ENCODE results near the gene EZH2.

Gene EZH2

GRCh38 chr7:148858489-148858888, 25.6 kb downstream of the EZH2 start:
- no peak for TF ChIP-seq CTCF (IDR thresholded peaks at IDR 0.05; ENCODE audit: low read depth, low read length)
- no peak for DNase-seq (ENCODE audit: extremely low read depth, low read depth)

- DNase-seq (ENCODE audit: extremely low read depth, low read depth): no peak
Observed at GRCh38 chr7:148856891-148857290, 27.2 kb downstream of the EZH2 start.

GRCh38 chr7:148856578-148856881, 27.6 kb downstream of the EZH2 start:
- no peak for TF ChIP-seq CTCF (IDR thresholded peaks at IDR 0.05; ENCODE audit: low read depth, low read length)

More at GRCh38 chr7:148856891-148857290, 27.2 kb downstream of the EZH2 start:
- TF ChIP-seq CTCF (IDR thresholded peaks at IDR 0.05; ENCODE audit: low read depth, low read length): no peak

GRCh38 chr7:148854983-148855382, 29.1 kb downstream of the EZH2 start:
- DNase-seq (ENCODE audit: extremely low read depth, low read depth): no peak
- TF ChIP-seq CTCF (IDR thresholded peaks at IDR 0.05; ENCODE audit: low read depth, low read length): no peak

More at GRCh38 chr7:148856578-148856881, 27.6 kb downstream of the EZH2 start:
- no peak for DNase-seq (ENCODE audit: extremely low read depth, low read depth)

- TF ChIP-seq CTCF (IDR thresholded peaks at IDR 0.05; ENCODE audit: low read depth, low read length): no peak
- DNase-seq (ENCODE audit: extremely low read depth, low read depth): no peak
Observed at GRCh38 chr7:148852272-148852671, 31.8 kb downstream of the EZH2 start.

GRCh38 chr7:148850564-148850963, 33.5 kb downstream of the EZH2 start:
- no peak for TF ChIP-seq CTCF (IDR thresholded peaks at IDR 0.05; ENCODE audit: low read depth, low read length)
- no peak for DNase-seq (ENCODE audit: extremely low read depth, low read depth)

- DNase-seq (ENCODE audit: extremely low read depth, low read depth): no peak
- no peak for TF ChIP-seq CTCF (IDR thresholded peaks at IDR 0.05; ENCODE audit: low read depth, low read length)
Observed at GRCh38 chr7:148849393-148850098, 34.5 kb downstream of the EZH2 start.
